Sciatic nerve (tissue), 2 donors: ENCODE results near the gene TMEM221. TPM values are rescaled to one million over a fixed set of nuclear protein-coding genes. Genes with fewer than 3 reads are reported as not detected.

Experiments
- ATAC-seq: fragments of 200-7000 bp; cut with Tn5 transposase; one replicate; pipeline ENCODE4 v1.9.1; 2020; ENCODE audit warnings: mild to moderate bottlenecking, moderate library complexity
- DNase-seq: peaks from one replicate; pipeline ENCODE4 v3.0.0-alpha.2; 2020; ENCODE audit warnings: low spot score
- intact Hi-C: fragments of 100-400 bp; cut with DNase I; formaldehyde crosslinking; loops from one replicate; pipeline ENCODE4 v1.14.2; 2022
- total RNA-seq: library from RNA; stranded (reverse); fragmentation: NEBNext Ultra II Directional; extraction: Animal tissue kit (Norgen Biotek cat#: 25700); gene quantifications from one replicate; pipeline ENCODE4 v1.2.1, GENCODE V29; 2021
- donor health status: DM: no; HTN: no; CAD: no.
- donor health status: DM: no; HTN: no; CAD: no.

TMEM221 gene
- total RNA-seq, 1 donor from 2014 or later = 0.36 TPM

DNA sequence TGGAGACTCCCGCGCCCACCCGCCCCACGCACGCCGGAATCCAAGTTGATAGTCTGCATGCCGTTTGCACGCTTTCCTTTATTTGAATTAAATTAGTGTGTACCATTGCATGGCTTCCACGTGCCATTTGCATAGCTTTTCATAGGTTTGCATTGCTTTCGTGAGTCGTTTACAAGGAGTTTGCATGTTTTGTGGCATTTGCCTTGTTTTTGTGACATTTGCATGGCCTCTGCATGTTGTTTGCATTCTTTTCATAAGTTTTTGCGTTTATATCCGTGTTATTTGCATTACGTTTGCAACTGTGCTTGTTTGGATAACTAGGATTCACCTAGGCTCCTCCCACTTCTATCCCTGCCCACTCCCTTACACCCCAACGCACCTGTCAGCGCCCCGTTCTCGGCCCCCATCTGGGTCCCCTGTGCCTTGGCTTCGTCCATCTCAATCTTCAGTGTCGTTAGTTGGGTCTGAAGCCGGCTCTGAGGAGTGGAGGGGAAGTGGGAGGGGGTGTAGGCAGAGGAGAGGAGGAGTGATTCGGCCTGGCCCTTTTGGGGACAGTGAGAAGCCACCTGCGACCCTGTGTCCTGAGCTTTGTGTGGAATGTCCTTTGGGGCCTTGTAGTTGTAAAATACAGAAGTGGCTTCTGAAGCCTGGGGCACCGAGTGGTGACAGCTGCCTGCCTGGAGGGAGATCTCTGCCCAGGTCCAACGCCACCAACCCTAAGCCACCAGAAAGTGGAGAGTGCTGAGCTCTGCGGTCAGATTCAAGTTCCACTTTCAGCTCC, 56.9 kb downstream of the TMEM221 start:
- ATAC-seq = peak; percentile 5
- intact Hi-C loops = no loop called here
- no peak for DNase-seq

DNA sequence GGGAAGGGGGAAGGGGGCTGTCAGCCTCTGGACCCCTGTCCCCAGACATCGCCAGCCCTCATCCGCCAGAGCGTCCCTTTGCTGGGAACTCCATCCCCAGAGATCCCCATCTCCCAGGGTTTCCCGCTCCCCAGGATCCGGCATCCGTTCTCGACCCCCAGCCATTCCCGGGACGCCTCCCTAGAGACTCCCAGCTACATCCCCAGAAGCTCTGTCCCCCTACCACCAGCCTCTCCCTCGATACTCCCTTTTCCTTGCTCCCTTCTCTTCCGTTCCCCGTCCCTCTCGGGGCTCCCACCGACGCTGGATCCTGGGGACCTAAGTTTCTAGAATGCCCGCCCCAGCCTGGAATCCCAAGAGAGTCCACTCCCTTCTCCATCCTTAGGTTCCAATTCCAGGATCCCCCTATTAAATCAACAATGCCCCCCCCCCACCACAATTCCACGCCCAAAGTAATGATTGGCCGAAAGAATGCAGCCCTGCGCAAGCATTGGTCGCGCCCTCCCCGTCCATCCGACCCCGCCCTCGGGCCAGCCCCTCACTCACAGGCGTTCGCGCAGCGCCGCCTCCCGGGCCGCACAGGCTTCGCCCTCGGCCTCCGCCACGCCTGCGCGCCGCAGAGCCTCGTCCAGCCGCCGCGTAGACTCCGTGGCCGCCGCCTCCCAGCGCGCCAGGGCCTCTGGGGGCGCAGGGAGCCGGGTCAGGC, 57.6 kb downstream of the TMEM221 start:
- ATAC-seq (peak; percentile 96), DNase-seq (peak; percentile 92)
- intact Hi-C loops = no loop called here

DNA sequence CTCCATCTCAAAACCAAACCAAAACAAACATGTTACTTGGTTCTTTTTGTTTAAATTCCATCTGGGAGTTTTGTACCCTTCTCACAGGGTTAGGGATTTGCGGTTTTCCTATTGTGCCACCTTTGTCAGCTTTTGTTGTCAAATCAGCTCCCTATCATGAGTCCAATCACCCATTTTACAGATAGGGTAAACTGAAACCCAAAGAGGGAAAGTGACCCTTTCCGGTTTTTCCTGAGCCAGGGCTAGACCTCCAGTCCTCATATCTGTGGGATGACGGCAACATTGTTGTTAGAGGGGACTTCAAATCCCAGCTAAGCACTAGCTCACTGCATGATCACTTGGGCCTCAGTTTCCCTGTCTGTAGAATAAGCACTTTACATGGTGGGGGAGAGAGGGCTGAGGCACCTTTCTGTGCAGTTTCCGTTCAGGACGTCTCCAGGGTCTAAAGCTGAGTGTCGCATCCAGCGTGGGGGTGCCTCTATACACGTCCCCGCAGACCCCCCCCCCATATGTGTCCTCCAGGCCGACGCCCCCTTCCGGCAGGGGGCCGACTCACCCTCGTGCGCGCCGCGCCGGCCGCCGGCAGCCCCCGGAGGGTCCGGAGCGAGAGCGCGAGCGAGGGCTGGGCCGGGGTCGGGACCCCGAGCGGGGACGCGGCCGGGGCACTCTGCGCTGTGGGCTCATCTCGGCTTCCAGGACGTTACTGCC, 58.4 kb downstream of the TMEM221 start:
- ATAC-seq (peak; percentile 3), DNase-seq (no peak)
- intact Hi-C loops = loop anchor here (10.0 kb wide), 1 partner anchor 95 kb away; no protein-coding TSS in a partner anchor

DNA sequence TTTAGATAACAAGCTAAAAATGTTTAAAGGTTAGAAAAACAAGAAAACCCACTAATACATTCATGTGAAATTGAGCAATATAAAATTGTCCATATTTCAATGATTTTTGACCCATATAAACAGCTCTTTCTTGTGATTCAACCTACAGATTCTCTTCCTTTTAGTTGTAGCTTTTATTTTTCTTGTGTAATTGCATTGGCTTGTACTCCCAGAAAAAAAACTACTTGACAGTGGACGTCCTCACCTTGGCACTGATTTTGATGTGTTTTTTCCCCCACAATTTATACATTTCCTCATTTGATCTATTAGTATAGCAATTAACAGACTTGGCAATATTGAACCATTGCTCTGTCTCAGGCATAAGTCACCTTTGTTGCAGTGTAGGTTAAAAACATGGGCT, 59.2 kb downstream of the TMEM221 start:
- ATAC-seq = no peak
- DNase-seq = no peak
- intact Hi-C loops = loop anchor here (10.0 kb wide), 1 partner anchor 94 kb away; no protein-coding TSS in a partner anchor

DNA sequence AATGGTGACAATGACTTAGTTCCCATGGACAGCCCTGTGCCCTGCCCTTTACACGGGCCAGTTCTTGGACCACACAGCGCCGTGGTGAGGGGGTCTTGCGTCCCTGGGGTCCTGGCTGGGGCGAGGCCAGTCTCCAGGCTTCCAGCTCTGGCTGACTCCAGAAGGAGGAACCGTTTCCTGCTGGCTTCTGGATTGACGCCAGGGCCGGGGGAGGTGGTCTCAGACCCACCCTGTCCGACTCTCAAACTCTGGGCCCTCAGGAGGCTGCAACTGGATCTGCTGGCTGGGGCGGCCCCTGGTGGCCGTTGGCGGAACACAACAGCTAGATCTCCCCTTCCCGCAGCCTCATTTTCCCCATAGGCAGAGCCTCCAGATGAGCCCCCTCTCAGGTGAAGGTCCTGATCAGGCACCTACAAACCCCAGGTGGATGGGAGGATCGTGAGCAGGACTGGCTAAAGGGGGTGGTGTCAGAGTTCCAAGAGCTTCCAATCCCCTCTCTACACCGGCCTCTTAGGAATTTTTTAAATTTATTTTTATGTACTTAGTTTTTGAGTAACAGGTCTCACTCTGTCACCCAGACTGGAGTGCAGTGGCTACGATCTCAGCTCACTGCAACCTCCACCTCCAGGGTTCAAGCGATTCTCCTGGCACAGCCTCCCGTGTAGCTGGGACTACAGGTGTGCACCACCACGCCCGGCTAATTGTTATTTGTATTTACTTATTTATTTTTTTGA, 62.4 kb downstream of the TMEM221 start:
- peak; percentile 60 for ATAC-seq
- DNase-seq = peak; percentile 74

More for the DNA sequence above, 62.4 kb downstream of the TMEM221 start:
- intact Hi-C loops = loop anchor here (10.0 kb wide), 1 partner anchor 91 kb away; no protein-coding TSS in a partner anchor

Other genes with a start within 250 kb of the TMEM221 start
- gene USE1, start 233.3 kb downstream of the TMEM221 start, total RNA-seq = 27.4 TPM
- gene OCEL1, start 222.4 kb downstream of the TMEM221 start, total RNA-seq = 23.4 TPM
- 23.9 TPM for gene NR2F6, start 202.7 kb downstream of the TMEM221 start, total RNA-seq
- 9.6 TPM for gene USHBP1, start 183.9 kb downstream of the TMEM221 start, total RNA-seq
- gene BABAM1, start 181.2 kb downstream of the TMEM221 start, total RNA-seq = 66.6 TPM
- 1.7 TPM for gene ANKLE1, start 166.8 kb downstream of the TMEM221 start, total RNA-seq
- gene ABHD8, start 145.2 kb downstream of the TMEM221 start, total RNA-seq = 14.9 TPM
- gene MRPL34, start 142.8 kb downstream of the TMEM221 start, total RNA-seq = 55.0 TPM
- gene DDA1, start 139.1 kb downstream of the TMEM221 start, total RNA-seq = 29.4 TPM
- gene ANO8, start 113.8 kb downstream of the TMEM221 start, total RNA-seq = 14.8 TPM
- gene GTPBP3, start 111.1 kb downstream of the TMEM221 start, total RNA-seq = 22.0 TPM
- 283 TPM for gene PLVAP, start 71.3 kb downstream of the TMEM221 start, total RNA-seq
- gene CCDC194, start 54.5 kb downstream of the TMEM221 start, total RNA-seq = 0.62 TPM
- 80.0 TPM for gene BST2, start 43.0 kb downstream of the TMEM221 start, total RNA-seq
- gene MVB12A, start 28.6 kb downstream of the TMEM221 start, total RNA-seq = 32.1 TPM
- gene NXNL1, start 12.3 kb upstream of the TMEM221 start, total RNA-seq = not detected
- 47.3 TPM for gene SLC27A1, start 21.9 kb upstream of the TMEM221 start, total RNA-seq
- gene PGLS, start 63.0 kb upstream of the TMEM221 start, total RNA-seq = 47.3 TPM
- gene COLGALT1, start 107.0 kb upstream of the TMEM221 start, total RNA-seq = 84.0 TPM
- 0.13 TPM for gene UNC13A, start 239.7 kb upstream of the TMEM221 start, total RNA-seq